Smooth muscle cell of the pulmonary artery (primary cell): ENCODE results near the gene MYH4. TPM values are rescaled to one million over a fixed set of nuclear protein-coding genes. Genes with fewer than 3 reads are reported as not detected.

Source experiments
- total RNA-seq: library from RNA; depleted of rRNA; stranded (reverse); fragments of >200 nt; gene quantifications from 2 replicates; pipeline ENCODE4 v1.2.3, GENCODE V29; 2014

The MYH4 gene
- total RNA-seq = not detected in 2 replicates

DNA sequence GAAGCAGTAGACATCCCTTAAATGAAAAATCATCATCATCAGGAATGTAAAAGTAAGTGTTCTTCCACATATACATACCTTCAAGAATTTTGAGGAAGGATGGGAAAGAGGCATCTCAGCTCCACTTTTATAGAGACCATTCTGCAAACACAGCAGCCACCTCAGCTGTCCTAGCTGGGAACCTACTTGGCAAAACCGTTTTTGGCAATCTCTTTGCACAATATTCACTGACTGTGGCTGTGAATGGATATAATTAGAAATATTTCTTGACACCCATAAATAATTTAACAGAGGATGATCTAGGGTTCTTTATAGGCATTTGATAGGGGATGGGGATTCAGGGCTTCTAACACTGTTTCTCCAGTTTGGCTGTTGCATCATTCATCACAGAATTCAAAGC is at the start of gene MYH4:
MYH4 (minus strand) TSS at position 101 of the 400 bp plus-strand sequence. CDS start 2,814 bp downstream, outside the sequence.

DNA sequence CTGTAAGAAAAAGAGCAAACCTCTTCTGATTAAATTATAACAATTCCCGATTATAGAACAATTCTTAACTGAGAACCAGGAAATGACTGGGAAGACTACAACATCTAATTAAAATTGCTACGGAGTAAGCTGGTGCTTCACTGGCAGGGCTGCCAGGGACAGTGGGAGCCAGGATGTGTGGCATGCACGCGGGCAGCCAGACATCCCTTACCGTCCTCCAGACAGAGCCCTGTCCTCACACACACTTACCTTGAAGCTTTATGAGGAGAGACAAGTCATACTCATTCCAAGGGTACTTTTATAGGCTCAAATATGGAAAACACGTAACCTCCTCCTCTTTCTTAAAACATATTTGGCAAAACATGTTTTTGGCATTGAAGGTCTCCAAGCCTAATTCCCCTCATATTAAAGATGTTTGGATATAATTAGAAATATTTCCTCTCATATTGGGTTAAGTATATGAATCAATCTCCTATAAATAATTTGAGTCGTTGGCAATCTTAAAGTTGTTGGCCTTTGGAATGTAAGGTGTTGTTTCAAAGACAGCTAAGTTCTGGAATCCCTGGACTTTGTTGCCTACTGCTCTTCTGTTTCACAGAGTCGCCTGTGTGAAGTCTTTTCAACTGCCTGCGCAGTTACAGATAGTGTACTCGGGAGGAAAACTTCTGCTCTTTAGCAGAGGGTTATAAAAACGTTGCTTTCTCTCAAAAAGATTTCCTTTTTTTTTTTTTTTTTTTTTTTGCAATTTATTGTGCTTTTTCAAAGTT is 49.1 kb upstream of the MYH4 start, which contains the start of gene MYH1:
MYH1 (minus strand) TSS at position 272 of the 767 bp plus-strand sequence. CDS start 1,900 bp downstream, outside the sequence.

DNA sequence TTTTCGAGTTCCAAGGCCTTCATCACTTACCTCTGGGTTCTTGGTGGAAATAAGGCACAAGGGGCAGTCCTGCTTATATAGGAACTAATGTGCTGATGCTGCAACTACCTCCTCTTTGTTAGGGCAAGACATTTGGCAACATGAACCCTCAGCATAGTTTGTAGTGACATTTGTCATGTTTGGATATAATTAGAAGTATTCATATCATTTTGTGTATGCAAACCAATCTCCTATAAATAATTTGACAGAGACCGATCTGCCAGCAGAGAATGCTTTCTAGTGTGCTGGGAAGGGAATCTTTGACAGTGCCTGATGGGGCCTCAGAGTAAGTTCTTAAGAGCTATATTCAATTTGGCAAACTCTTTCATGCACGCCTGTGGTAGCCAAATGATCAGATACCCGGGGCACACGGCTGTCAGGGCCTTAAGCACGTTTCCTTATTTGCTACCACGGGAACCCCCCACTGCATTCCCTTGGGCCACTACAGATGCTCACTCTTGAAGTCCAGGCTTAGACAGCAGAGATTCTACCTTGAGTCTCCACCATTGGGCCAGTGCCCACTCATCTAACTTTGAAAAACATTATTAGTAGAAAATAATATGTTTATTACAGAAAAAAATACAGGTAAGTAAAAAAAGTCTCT is 47.3 kb downstream of the MYH4 start, which contains the start of gene MYH8:
MYH8 (minus strand) TSS at position 51 of the 643 bp plus-strand sequence. CDS start 1,723 bp downstream, outside the sequence.

Other genes with a start within 250 kb of the MYH4 start
- not detected in 2 replicates for gene MYH13, start 96.6 kb downstream of the MYH4 start, total RNA-seq
- gene MYH8, start 47.6 kb downstream of the MYH4 start, total RNA-seq = not detected in 2 replicates
- gene MYH1, start 49.0 kb upstream of the MYH4 start, total RNA-seq = not detected in 2 replicates
- gene MYH2, start 80.1 kb upstream of the MYH4 start, total RNA-seq = not detected in 2 replicates
- gene MYH3, start 187.8 kb upstream of the MYH4 start, total RNA-seq = 0.91 and 1.3 TPM in 2 replicates
- 28.6 and 41.5 TPM in 2 replicates for gene SCO1, start 228.0 kb upstream of the MYH4 start, total RNA-seq
- gene ADPRM, start 228.0 kb upstream of the MYH4 start, total RNA-seq = 9.7 and 10.3 TPM in 2 replicates